ENCODE results near the gene IDH3B.

GRCh38 chr20:2709205-2709981 lies 45.4 kb upstream of the IDH3B start:
- no peak for TF ChIP-seq CTCF (IDR thresholded peaks at IDR 0.05)
- TF ChIP-seq EP300 (IDR thresholded peaks at IDR 0.05): no peak
